ENCODE results near the gene TFCP2.

Gene TFCP2

GRCh38 chr12:51128919-51129318 is 44.0 kb downstream of the TFCP2 start:
- H3K27me3 ChIP-seq (ENCODE audit: insufficient read depth, low read length, poor library complexity, severe bottlenecking) = no peaks in the 10 kb centered on the region
- H3F3A ChIP-seq (ENCODE audit: low read depth) = no peaks in the 10 kb centered on the region
- H2AFZ ChIP-seq (ENCODE audit: low read length) = no peak overlapping the region
- H3K4me2 ChIP-seq (ENCODE audit: low read depth, low read length, poor library complexity, severe bottlenecking) = no peak overlapping the region
- H3K36me3 ChIP-seq (ENCODE audit: insufficient read depth, low read length) = no peaks in the 10 kb centered on the region
- no peaks in the 10 kb centered on the region for H4K20me1 ChIP-seq (ENCODE audit: insufficient read depth, low read length, poor library complexity, severe bottlenecking)
- no peak overlapping the region for H3K4me3 ChIP-seq (ENCODE audit: low read length, poor library complexity, severe bottlenecking)
- H3K9ac ChIP-seq (ENCODE audit: low read depth, low read length, poor library complexity, severe bottlenecking) = no peak overlapping the region
- no peaks in the 10 kb centered on the region for H3K9me2 ChIP-seq (replicated peaks; ENCODE audit: low read depth, low read length)
- TF ChIP-seq CTCF (conservative IDR thresholded peaks at IDR 0.05; ENCODE audit: low read length) (no peak), EZH2phosphoT487 (IDR thresholded peaks at IDR 0.05; ENCODE audit: borderline replicate concordance) (no peak)
- H3K4me1 ChIP-seq (ENCODE audit: insufficient read depth, low read length, poor library complexity, severe bottlenecking) = no peaks in the 10 kb centered on the region
- H3K9me3 ChIP-seq (ENCODE audit: insufficient read depth, low read depth, low read length) = no peaks in the 10 kb centered on the region
- H3K79me2 ChIP-seq (ENCODE audit: insufficient read depth, low read length) = no peaks in the 10 kb centered on the region

DNA sequence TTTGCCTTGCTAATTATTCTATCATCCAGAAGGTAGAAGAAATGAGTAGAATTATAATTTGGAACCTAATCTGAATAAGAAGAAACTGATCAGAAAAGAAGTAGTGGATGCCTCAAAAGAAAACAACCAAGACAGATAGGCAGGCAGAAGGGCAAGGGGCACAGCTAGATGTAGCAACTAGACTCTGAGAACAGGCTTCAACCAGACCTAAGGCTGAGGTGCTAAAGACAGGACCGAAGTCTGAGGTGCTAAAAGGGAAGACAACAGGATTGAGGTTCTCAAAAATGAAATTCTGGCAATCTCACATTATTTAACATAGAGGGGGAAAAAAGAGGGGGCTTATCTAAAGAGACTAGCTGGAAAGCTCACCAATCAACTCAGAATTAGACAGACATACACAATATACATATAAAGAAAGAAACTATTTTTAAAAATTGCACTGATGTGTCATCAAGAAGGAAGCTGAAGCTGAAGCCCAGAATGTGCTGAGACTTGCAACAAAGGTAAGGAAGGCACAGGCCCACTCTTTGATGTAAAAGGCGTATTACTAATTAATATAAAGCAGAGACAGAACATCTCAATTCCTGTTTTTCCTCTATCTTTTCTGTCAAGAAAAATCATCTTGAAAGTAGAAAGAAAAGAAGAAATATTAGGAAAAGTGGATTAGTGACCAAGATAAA is 45.7 kb downstream of the TFCP2 start:
- Histone ChIP-seq H3F3A (ENCODE audit: low read depth) (no peaks in the 10 kb centered on the region), H3K79me2 (ENCODE audit: insufficient read depth, low read length) (no peaks in the 10 kb centered on the region), H3K36me3 (ENCODE audit: insufficient read depth, low read length) (no peaks in the 10 kb centered on the region), H3K9me3 (ENCODE audit: insufficient read depth, low read depth, low read length) (no peaks in the 10 kb centered on the region), H3K4me2 (ENCODE audit: low read depth, low read length, poor library complexity, severe bottlenecking) (no peak overlapping the region), H4K20me1 (ENCODE audit: insufficient read depth, low read length, poor library complexity, severe bottlenecking) (no peaks in the 10 kb centered on the region), H3K27me3 (ENCODE audit: insufficient read depth, low read length, poor library complexity, severe bottlenecking) (no peaks in the 10 kb centered on the region), H2AFZ (ENCODE audit: low read length) (no peak overlapping the region), H3K4me1 (ENCODE audit: insufficient read depth, low read length, poor library complexity, severe bottlenecking) (no peaks in the 10 kb centered on the region), H3K9ac (ENCODE audit: low read depth, low read length, poor library complexity, severe bottlenecking) (no peak overlapping the region), H3K9me2 (replicated peaks; ENCODE audit: low read depth, low read length) (no peaks in the 10 kb centered on the region), H3K4me3 (ENCODE audit: low read length, poor library complexity, severe bottlenecking) (no peak overlapping the region)
- TF ChIP-seq CTCF (conservative IDR thresholded peaks at IDR 0.05; ENCODE audit: low read length) = no peak
- no peak for TF ChIP-seq EZH2phosphoT487 (IDR thresholded peaks at IDR 0.05; ENCODE audit: borderline replicate concordance)

DNA sequence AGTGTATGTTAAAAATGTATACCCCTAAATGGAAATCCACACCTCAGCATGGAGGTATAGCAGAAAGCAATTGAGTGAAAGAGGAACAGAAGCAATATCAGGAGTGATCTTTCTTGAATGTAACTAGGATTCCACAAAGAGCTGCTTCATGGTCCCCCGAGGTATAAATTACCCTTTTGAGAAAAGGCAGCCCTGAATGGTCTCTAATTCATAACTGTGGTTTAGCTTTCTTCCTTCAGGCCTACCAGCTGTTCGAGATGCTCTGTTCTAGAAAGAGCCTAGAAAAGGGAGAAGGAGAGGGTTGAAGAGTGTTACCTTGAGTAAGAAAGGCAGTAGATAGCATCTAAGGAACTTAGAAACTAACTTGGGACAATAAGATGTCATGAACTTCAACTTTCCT is 46.6 kb downstream of the TFCP2 start:
- no peaks in the 10 kb centered on the region for H3K27me3 ChIP-seq (ENCODE audit: insufficient read depth, low read length, poor library complexity, severe bottlenecking)
- H3K79me2 ChIP-seq (ENCODE audit: insufficient read depth, low read length) = no peaks in the 10 kb centered on the region
- no peak overlapping the region for H3K4me3 ChIP-seq (ENCODE audit: low read length, poor library complexity, severe bottlenecking)
- no peaks in the 10 kb centered on the region for H3K36me3 ChIP-seq (ENCODE audit: insufficient read depth, low read length)
- no peak overlapping the region for H3K4me2 ChIP-seq (ENCODE audit: low read depth, low read length, poor library complexity, severe bottlenecking)
- TF ChIP-seq CTCF (conservative IDR thresholded peaks at IDR 0.05; ENCODE audit: low read length) (no peak), EZH2phosphoT487 (IDR thresholded peaks at IDR 0.05; ENCODE audit: borderline replicate concordance) (no peak)
- H3K9me3 ChIP-seq (ENCODE audit: insufficient read depth, low read depth, low read length) = no peaks in the 10 kb centered on the region
- H4K20me1 ChIP-seq (ENCODE audit: insufficient read depth, low read length, poor library complexity, severe bottlenecking) = no peaks in the 10 kb centered on the region
- 0 out of 2 replicates have a peak overlapping the region, but pooled peaks have one; percentile 39 for H2AFZ ChIP-seq (ENCODE audit: low read length)
- no peaks in the 10 kb centered on the region for H3F3A ChIP-seq (ENCODE audit: low read depth)
- H3K9ac ChIP-seq (ENCODE audit: low read depth, low read length, poor library complexity, severe bottlenecking) = no peak overlapping the region
- no peaks in the 10 kb centered on the region for H3K4me1 ChIP-seq (ENCODE audit: insufficient read depth, low read length, poor library complexity, severe bottlenecking)
- no peaks in the 10 kb centered on the region for H3K9me2 ChIP-seq (replicated peaks; ENCODE audit: low read depth, low read length)

Measured in Loucy (cell line).